GM18873 (cell line): ENCODE data around the gene LSP1.
"Not testable (repeated sequence)": the region's sequence is repeated elsewhere in the genome, so short reads cannot be mapped to it uniquely, and the experiment has no call there.

ENCODE experiments used
- ATAC-seq: cut with Tn5 transposase; IDR thresholded peaks from one replicate; pipeline ENCODE4 v1.9.1; 2021; ENCODE audit warnings: mild to moderate bottlenecking, moderate library complexity, moderate number of reproducible peaks; ENCODE audit not compliant: unreplicated experiment, low FRiP score

The LSP1 gene

DNA sequence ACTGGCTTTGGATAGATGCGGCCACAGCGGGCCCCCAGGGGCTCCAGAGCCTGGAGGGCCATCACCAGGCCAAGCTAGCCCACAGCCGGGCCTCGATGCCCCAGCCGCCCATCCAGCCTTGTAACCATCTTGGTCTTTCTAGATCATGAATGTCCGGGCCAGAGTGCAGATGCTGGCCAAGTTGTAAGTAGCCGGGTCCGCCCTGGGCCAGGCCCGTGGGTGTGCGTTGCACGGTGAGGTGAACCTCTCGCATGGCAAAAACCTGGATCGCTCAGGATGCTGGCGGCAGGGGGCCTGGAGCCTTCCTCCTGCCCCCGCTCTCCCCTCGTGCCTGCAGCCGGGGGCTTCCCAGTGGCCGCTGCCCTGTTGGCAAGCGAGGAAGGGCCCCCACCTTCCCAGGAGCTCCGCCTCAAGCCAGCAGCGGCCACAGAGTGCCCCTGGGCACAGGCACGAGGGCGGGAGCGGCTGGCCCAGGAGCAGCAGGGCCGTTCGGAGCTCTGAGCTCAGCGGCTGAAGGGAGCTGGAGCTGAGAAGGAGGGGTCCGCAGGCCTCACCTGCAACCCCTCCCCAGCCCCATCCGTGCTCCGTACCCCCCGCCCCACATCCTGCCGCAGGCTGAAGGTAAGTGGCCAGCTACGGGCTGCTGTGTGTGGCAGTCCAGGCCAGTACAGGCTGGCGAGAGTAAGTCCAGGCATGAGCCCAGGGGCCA, 83.3 kb downstream of the LSP1 start:
- ATAC-seq, result no peak

DNA sequence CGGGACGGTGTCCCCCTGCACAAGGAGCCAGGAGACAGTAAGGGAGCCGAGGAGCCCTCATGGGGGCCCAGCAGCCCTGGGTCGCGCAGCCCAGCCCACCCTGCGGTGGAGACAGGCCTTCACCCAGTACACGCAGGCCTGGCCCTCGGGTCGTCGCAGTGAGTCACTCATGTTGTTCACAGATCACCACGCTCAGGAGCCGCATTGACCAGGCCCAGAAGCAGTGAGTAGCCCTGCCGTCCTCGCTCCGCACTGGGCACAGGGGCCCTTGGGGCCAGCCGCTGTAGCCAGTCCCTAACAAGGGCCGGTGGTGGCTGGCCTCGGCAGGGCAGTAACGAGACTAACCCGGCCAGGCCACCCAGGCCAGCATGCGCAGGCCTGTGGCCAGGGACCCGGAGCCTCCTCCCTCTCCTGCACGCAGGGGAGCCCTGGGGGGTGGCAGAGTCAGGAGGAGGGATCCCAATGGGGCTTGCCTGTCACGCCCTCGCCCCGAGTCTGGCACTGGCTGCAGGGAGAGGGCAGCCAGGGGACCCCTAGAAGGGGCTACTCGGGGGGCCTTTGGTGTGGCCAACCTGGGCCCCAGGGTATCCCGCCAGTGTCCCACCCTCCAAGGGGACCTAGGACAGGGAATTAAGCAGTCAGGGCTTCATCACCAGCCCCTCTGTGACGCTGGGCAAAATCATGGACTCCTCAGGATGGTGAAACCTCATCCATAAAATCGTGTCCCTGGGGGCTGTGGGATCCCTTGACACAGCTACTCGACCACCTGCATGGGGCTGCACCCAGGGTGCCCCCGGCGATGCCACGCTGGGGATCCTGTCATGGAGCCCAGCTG, 84.1 kb downstream of the LSP1 start:
- no peak for ATAC-seq

DNA sequence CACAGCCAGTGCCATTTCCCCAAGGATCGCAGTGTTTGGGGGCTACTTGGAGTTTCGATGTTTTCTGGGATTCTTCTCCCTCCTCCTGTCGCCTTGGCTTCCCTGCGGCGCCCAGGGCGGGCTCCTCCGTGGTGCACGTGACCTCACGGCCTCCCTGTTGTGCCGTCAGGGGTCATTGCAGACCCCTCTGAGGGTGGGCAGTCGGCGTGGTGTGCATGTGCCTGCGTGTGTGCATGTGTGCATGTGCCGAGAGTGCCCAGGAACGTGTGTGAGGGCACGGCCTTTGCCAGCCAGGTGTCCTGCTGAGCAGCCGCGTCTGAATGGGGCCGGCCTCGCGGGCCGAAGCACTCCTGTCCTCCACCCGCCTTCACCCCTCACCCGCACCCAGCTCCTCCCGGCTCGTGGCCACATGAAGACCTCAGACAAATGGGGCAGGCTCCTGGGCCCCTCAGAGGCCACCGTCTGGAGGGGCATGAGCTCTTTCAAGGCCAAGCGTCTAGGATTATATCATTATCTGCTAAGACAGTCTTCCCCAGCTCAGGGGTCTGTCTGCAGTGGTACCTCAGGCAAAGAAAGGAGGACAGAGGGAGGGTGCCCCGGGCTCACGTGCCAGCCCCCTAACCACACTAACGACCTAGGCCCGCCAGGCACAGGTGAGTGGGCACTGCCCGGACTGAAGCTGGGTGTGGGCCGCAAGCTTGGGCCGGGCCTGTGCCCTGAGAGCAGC, 84.9 kb downstream of the LSP1 start:
- ATAC-seq, result no peak

DNA sequence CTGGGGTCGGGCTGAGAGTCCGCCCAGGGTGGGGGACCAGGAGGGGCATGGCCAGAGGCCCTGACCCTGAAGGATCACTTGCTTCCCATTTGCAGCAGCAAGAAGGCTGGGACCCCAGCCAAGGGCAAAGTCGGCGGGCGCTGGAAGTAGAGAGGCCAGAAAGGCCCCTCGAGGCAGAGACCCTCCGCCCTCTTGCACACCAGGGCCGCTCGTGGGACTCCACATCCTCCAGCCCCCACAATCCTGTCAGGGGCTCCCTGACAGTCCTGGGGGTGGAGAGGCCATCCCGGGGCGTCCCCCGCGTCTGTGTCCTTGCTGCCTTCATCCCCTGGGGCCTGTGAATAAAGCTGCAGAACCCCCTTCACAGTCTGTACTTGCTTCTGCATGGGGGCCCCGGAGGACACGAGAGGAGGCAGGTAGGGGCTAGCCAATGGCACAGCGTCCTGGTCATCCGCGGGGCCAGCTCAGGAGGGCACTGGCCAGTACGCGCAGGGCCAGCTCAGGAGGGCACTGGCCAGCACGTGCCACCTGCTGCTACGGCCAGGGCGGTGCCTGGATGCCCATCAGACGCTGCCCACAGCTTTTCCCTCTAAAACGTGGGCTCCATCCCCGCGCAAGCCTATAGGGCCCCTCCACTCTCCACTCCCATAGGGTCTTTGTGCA, 85.6 kb downstream of the LSP1 start:
- no peak for ATAC-seq

DNA sequence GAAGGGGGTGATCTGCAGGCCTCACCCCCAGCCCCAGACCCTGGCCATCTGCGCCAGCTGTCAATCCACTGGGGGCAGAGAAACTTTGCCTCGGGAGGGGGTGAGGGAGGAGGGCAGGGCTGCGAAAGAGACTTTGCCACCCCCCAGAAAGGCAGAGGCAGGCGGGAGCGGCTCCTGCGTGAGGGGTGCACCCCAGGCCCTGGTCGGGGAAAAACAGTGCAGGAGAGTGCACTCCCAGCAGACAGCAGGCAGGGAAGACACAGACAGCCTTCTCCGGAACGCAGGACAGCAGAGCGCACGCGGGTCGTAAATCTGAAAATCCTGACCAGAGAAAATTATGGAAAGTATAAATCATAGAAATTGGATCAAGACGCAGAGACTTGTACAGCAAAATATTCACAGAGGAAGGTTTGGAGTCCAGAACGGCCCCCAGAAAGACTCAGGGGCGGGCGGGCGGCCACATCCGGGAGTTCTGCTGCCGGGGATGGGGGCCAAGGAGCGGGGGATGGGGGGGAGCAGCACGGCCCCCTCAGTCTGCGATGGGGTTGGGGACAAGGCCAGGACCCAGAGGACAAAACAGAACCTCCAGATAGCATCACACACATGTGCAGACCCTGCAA, 86.2 kb downstream of the LSP1 start:
- ATAC-seq, result no peak

DNA sequence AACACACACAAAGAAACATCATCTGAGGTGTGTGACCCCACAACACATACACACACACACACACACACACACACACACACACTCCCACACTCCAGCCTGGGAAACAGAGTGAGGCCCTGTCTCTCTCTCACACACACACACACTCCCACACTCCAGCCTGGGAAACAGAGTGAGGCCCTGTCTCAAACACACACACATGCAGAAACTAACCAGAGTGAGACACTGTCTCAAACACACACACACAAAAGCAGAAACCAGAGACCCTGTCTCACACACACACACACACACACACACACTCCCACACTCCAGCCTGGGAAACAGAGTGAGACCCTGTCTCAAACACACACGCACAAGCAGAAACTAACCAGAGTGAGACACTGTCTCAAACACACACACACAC, 86.9 kb downstream of the LSP1 start:
- not testable (repeated sequence) for ATAC-seq
